GM18519 (cell line): Measurements from ENCODE around the gene FKBP15.
"Not testable (repeated sequence)": the region's sequence is repeated elsewhere in the genome, so short reads cannot be mapped to it uniquely, and the experiment has no call there.

ENCODE experiments used
- ATAC-seq: cut with Tn5 transposase; IDR thresholded peaks from one replicate; pipeline ENCODE4 v1.9.1; 2021; ENCODE audit warnings: mild to moderate bottlenecking, moderate library complexity; ENCODE audit not compliant: unreplicated experiment, low FRiP score

The FKBP15 gene

GRCh38 chr9:113238202-113238858 lies 17.3 kb upstream of the FKBP15 start:
- ATAC-seq, result no peak

DNA sequence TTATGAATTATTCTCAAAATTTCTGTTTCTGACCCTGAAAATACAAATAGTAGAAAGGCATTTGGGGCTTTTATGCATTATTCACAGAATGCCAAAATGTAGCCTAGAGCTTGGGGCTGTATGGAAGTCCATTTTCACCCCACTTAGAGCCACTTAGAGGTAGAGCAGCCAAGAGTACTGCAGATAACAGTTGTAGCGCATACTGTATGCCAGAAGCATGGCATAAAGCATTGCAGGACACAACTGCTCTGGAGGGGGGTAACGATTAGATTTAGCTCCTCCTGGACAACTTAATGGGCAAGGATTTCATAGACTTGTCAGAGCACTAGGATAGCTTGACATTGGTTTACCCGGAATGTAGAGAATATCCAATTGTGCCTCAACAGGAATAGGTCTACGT lies 15.9 kb upstream of the FKBP15 start:
- no peak for ATAC-seq

DNA sequence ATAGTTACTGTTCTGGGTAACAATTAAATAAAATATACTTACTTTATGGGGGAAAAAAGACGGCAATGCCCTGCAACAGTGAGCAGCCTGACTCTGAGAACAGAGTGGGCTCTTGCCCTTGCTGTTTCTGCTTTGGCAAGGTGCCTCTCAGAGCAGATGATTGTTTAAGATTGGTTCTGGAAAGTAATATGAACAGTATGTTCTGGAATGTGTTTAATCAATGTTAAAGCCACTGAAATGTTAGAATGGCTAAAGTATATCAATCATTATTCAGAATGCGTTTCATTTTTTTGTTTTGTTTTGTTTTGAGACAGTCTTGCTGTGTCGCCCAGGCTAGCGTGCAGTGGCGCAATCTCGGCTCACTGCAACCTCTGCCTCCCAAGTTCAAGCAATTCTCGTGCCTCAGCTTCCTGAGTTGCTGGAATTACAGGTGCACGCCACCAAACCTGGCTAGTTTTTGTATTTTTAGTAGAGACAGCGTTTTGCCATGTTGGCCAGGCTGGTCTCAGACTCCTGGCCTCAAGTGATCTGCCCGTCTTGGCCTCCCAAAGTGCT lies 14.7 kb upstream of the FKBP15 start:
- not testable (repeated sequence) for ATAC-seq

GRCh38 chr9:113231701-113232100 lies 10.6 kb upstream of the FKBP15 start:
- no peak for ATAC-seq

DNA sequence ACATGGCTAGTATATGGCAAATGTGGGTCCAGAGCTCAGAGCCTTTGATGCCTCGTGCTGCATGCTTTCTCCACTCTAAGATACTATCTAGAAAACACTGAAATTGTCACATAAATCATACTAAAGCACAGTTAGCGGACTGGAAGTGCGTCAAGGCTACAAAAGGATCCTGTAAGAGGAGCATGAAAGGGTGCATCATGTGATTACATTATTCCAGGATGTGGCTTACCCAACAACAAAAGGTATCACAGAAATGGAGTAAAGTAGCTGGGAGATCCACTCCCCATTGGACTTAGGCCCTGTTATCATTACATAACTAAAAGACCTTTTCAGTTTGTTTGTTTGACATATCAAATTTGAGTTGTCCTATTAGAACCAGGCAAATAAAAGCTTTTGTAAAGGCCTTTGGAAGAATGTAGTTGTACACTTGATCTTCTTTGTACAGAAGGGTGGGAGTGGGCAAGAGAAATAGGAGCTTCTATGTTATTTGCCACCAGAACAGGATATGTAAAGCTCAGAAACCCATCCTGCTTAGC lies 7.1 kb upstream of the FKBP15 start:
- no peak for ATAC-seq

GRCh38 chr9:113227436-113227835 lies 6.4 kb upstream of the FKBP15 start:
- no peak for ATAC-seq

DNA sequence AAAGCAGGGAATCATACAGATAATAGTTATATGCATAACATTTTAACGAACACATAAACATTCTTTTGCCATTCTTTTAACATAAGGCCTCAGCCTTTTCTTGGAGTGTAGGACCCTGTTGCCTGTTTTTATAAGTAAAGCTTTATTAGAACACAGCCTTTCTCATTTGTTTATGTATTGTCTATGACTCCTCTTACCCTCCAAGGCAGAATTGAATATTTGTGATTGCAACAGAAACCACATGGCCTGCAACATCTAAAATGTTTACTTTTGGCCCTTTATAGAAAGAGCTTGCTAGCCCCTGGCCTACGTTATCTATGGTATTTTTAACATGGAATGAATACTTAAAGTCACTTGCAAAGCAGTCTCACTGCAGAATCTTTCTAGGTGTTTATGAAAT lies 2.9 kb upstream of the FKBP15 start:
- ATAC-seq, result no peak

GRCh38 chr9:113222482-113222841 lies 1.4 kb upstream of the FKBP15 start:
- ATAC-seq, result no peak

DNA sequence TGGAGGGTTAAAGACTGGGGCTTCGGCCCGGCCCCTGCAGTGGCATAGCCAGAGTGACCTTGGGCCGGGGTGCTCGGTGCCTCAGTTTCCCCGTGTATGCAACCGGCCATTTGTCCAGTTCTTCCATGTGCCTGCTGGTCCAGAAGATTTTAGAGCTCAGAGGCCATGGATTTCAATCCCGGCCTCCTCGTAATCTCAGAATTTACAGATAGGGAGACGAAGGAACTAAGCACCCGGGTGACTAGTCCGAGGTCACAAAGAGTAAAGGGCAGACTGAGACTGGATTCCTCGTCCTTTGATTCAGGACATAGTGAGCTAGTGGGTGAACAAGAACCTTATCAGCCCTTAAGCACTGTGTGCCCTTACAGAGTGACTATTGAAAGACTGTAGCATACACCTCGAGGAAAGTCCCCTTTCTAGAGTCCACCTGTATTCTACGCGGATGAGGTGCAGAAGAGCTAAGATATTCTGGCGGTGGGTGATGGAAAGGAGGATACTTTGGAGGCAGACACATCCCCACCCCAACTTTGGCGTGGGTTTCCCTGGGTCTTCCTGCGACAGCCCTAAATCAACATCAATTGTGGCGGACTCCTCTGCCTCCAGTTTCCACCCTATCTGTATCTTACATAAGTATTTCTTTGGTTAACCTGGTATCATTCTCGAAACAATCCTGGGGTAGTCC lies 864 bp upstream of the FKBP15 start:
- ATAC-seq, result no peak

GRCh38 chr9:113220467-113221002 lies 542 bp downstream of the FKBP15 start:
- ATAC-seq, result no peak

- ATAC-seq, result peak; percentile 43
Measured at GRCh38 chr9:113219969-113220368, 1.1 kb downstream of the FKBP15 start.

GRCh38 chr9:113219186-113219936 lies 1.7 kb downstream of the FKBP15 start:
- peak; percentile 36 for ATAC-seq

GRCh38 chr9:113216406-113216805 lies 4.7 kb downstream of the FKBP15 start:
- no peak for ATAC-seq

- ATAC-seq, result no peak
Measured at GRCh38 chr9:113215132-113215531, 5.9 kb downstream of the FKBP15 start.

DNA sequence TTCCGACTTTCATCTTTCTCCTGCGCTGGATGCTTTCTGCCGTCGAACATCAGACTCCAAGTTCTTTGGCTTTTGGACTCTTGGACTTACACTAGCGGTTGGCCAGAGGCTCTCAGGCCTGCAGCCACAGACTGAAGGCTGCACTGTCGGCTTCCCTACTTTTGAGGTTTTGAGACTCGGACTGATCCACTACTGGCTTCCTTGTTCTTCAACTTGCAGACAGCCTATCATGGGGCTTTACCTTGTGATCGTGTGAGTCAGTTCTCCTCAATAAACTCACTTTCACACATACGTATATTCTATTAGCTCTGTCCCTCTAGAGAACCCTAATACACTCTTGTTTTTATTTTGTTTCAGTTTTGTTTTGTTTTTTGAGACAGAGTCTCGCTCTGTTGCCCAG lies 10.3 kb downstream of the FKBP15 start:
- no peak for ATAC-seq

- no peak for ATAC-seq
Measured at GRCh38 chr9:113205861-113206260, 15.2 kb downstream of the FKBP15 start.

DNA sequence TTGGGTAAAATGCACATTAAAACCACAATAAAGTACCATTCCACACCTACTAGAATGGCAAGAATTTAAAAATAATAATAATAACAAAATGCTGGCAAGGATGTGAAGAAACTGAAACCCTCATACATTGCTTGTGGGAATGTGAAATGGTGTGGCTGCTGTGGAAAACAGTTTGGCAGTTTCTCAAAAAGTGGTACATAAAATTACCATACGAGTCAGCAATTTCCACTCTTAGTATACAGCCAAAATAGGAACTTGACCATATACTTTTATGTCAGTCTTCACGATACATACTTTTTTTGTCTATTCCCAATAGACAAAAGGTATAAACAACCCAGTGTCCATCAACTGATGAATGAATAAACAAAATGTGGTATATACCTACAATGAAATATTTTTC lies 15.6 kb downstream of the FKBP15 start:
- no peak for ATAC-seq

DNA sequence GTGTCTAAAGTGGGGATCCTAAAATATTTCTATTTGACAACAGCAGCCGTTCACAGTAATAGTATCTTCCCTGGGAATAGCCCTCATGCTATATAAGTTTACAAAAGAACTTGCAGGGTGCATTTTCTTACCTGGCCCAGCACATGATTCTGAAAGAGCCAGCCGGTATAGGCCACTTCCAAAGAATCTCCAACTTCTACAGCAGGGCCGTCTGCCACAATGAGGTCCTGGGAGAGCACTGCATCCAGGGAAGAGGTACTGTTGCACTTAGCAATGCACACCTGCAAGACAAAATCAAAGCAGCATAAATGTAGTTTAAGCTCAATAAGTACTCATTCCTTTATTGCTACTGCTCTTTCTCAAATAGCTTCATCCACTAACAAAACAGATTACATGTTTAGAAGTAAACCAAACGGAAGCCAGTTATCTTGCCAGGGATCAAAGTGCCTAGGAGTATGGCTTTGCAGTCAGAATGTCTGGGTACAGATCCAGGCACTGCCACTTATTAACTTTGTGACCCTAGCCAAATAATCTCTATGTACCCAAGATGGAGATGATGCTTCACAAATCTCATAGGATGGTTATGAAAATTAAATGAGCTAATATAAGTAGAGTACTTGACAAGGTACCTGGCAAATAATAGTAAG lies 21.3 kb downstream of the FKBP15 start:
- ATAC-seq, result no peak

GRCh38 chr9:113192455-113192854 lies 28.6 kb downstream of the FKBP15 start:
- ATAC-seq, result no peak

GRCh38 chr9:113187929-113188595 lies 33.0 kb downstream of the FKBP15 start:
- no peak for ATAC-seq
